Right lobe of liver (tissue), 4 donors: Measurements from ENCODE around the gene ACTL8.

ENCODE experiments used
- CTCF ChIP-seq, 4 donors: fragments of 200-600 bp in 3 of 4; fragments of 450-650 bp in 1 of 4; IDR thresholded peaks; one replicate each; pipeline versions ENCODE4 v1.5.1 to v1.8.0; 2016 to 2022; ENCODE audit warnings: antibody characterized with exemption in 4 of 4, mild to moderate bottlenecking in 2 of 4
- POLR2A ChIP-seq: fragments of 450-650 bp; IDR thresholded peaks from one replicate; pipeline ENCODE4 v1.6.1; 2017; ENCODE audit warnings: antibody characterized with exemption, mild to moderate bottlenecking
- donor health status: DM: no; HTN: no; CAD: no.
- donor health status: DM: no; HTN: no; CAD: no.
- donor health status: DM: no; HTN: yes; CAD: no.

GRCh38 chr1:17710889-17711576 lies 44.1 kb upstream of the ACTL8 start:
- TF ChIP-seq POLR2A (no peak), CTCF (IDR thresholded peaks at IDR 0.05) (no peak)
